Epithelial cell of prostate (primary cell): ENCODE measurements around the gene ASF1B.

ENCODE experiments used
- DNase-seq: peaks from one replicate; pipeline ENCODE4 v3.0.0-alpha.2; 2011; ENCODE audit warnings: low read depth, low spot score
- H3K27ac ChIP-seq: fragments of 450-650 bp; 2 replicates; pipeline ENCODE4 v1.5.1; 2017; ENCODE audit warnings: mild to moderate bottlenecking

The ASF1B gene

DNA sequence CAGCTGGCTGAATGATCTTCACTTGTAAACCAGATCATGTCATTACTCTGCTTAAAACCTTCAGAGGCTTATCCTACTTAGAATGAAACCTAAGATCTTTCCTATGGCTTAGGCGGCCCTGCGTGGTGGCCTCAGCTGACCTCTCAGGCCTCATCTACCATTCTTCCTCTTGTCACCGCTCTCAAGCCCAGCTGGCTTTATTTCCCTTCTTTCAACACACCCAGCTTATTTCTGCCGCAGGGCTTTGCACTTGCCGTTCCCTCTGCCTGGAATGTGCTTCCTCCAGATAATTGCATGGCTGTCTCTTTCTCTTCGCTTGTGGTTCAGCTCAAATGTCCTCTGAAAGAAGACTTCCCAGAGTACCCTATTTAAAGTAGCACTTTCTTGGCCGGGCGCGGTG, 3.6 kb upstream of the ASF1B start:
- no peak overlapping the region for H3K27ac ChIP-seq
- no peak for DNase-seq

DNA sequence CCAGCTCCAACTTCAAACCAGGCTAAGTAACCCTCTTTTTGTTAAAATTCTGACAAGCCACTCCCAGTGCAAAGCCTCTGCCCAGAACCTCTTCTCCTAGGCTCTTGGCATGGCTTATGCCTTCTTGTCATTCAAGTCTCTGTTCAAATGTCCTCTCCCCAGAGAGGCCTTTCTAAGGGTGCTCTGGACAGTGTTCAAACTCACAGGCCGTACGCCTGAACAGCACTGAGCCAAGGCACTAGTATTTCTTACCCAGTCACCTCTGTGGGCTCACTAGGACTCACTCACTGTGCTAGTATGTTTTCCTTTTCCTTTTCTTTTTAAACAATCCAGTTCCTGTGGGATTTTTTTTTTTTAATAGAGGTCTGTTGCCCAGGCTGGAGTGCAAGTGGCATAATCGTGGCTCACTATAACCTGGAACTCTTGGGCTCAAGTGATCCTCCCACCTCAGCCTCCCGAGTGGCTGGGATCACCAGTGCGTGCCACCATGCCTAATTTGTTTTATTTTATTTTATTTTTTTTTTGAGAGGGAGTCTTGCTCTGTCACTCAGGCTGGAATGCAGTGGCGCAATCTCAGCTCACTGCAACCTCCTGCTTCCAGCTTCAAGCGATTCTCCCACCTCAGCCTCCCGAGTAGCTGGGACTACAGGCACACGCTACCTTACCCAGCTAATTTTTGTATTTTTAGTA, 2.3 kb upstream of the ASF1B start:
- H3K27ac ChIP-seq = peak overlapping the region; percentile 88
- no peak for DNase-seq

DNA sequence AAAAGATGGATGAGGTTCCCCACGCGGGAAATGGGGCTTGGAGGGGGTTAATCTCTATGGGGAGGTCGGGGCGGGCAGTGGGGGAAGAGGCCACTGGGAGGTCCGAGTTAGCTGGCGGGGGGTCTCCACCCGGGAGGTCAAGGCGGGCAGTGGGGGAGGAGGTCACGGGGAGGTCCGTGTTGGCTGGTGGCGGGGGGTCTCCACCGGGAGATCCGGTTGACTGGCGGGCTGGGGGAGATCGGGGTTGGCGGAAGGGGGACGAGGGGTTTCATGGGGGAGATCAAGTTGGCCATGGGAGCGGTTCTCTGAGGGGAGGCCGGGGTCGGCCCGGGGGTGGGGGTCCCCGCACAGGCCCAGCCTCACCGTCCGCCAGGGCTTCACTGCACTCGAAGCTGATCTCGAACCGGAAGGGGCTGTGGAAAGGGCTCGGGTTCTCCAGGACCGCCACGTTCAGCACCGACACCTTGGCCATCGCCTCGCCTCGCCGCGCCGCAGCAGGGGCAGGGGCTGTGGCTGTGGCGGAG, 342 bp downstream of the ASF1B start:
- H3K27ac ChIP-seq = no peak overlapping the region
- DNase-seq = no peak

DNA sequence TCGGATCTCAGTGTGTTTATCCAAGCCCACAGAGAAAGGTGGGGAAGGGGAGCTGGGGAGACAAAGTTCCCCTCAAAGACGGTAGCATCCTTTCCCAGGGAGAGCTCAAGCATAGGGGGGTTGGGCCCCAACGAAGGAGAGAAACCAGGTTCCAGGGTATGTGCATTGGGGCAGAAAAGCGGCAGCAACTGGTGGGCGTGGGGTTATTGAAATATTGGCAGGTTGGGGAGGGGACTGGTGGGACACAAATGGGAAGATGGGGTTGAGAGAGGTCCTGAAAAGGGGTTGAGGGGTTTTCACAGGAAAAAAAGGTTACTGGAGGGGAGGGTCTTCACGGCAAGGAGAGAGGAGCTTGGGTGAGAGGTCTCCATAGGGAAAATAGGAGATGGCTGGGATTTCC, 1.0 kb downstream of the ASF1B start:
- H3K27ac ChIP-seq = no peak overlapping the region
- no peak for DNase-seq

DNA sequence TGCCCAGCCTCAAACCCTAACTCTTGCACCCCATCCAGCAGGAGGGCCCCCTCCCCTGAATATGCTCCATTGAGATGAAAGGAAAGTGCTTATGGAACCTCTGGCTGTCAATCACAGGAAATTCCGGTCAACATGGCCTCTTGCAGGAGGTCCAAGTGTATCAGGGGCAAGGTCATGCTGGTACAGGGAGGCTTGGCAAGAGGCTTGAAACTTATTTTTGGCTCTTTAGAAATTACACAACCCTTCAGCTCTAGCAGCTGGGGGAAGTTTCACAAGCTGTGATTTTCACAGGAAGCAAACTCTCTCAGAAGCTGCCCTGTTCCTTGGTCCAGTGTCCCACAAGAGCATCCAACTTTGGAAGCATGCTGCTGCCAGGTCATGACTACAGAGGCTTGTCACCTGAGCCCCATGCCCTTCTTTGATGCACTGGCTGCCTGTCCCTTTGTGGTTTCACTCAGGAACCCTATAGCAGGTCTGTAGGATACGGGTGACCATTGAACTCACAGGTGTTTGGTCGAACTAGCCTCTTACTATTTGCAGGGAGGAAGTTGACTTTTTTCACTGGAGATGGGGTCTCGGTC, 8.4 kb downstream of the ASF1B start:
- DNase-seq = no peak
- H3K27ac ChIP-seq = no peak overlapping the region

GRCh38 chr19:14127176-14127575, 9.2 kb downstream of the ASF1B start:
- DNase-seq = no peak
- no peak overlapping the region for H3K27ac ChIP-seq

DNA sequence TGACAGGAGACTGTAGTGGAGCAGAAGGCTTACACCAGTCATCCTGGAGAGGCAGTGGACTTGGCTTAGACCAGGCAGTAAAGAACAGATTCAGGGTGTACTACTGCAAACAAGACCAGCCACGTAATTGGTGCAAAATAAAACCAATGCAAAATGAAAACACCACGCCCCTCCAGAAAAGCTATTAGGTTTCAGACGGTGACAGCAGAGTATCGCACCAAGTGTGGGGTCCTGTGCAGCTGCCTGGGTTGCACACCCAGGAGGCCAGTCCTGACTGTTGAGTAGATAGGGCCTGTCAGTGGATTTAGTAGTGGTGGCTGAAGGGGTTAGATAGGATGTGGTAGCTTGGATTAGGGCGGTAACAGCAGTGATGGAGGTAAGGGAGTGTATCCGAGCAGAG, 13.5 kb downstream of the ASF1B start:
- DNase-seq = no peak
- no peak overlapping the region for H3K27ac ChIP-seq

- no peak for DNase-seq
- no peak overlapping the region for H3K27ac ChIP-seq
Observed at GRCh38 chr19:14120497-14120780, 15.9 kb downstream of the ASF1B start.

- H3K27ac ChIP-seq = no peak overlapping the region
- no peak for DNase-seq
Observed at GRCh38 chr19:14119644-14120496, 16.5 kb downstream of the ASF1B start.

- peak overlapping the region; percentile 81 for H3K27ac ChIP-seq
- no peak for DNase-seq
Observed at GRCh38 chr19:14119146-14119545, 17.2 kb downstream of the ASF1B start.

DNA sequence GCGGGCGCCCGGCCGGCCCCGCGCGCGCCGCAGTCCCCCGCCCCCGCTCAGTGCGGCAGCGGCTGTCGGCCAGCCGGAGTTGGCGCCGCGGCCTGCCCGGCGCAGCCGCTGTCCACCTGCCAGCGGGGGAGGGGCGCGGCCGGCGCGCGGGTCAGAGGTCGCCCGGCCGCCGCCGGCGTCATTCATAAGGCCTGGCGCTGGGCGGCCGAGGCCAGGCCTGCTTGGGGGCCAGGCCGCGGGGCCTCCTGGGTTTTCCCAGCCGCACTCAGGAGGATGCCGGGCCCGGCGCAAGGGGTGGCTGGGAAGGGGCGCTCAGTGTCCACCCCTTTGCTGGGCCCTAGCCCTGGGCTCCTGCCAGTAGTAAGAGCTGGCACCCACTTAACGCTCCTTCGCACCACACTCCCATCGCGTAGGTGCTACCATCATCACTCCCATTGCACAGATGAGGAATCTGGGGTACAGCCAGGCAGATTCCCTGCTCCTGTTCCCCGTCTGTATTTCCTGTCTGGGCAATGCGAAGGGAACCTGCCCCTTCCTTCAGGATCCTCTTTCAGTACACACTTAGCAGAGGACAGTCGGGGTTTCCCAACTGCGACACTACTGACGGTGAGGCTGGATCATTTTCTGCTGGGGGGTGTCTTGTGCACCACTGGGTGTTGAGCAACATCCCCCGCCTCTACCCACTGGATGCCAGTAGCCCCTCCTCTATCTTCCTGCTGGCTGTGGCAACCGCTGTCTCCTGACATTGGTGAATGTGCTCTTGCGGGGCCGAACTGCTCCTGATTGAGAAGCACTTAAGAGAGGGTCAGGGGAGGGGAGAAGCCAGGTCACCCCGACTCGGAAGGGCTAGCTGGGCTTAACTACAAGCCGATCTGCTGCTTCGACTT, 18.0 kb downstream of the ASF1B start:
- H3K27ac ChIP-seq = peak overlapping the region; percentile 81
- DNase-seq = no peak

- peak; percentile 97 for DNase-seq
- peak within 1 kb of the TSS; percentile 81 for H3K27ac ChIP-seq
Observed at GRCh38 chr19:14117668-14118164, 18.7 kb downstream of the ASF1B start, which contains the start of gene PRKACA. TSS of gene PRKACA (minus strand) at chr19:14117762. CDS start at chr19:14117547, 215 bp downstream.

GRCh38 chr19:14116918-14117578, 19.3 kb downstream of the ASF1B start:
- DNase-seq = no peak
- no peak overlapping the region for H3K27ac ChIP-seq

- no peak for DNase-seq
- H3K27ac ChIP-seq = no peak overlapping the region
Observed at GRCh38 chr19:14116525-14116917, 19.9 kb downstream of the ASF1B start.

DNA sequence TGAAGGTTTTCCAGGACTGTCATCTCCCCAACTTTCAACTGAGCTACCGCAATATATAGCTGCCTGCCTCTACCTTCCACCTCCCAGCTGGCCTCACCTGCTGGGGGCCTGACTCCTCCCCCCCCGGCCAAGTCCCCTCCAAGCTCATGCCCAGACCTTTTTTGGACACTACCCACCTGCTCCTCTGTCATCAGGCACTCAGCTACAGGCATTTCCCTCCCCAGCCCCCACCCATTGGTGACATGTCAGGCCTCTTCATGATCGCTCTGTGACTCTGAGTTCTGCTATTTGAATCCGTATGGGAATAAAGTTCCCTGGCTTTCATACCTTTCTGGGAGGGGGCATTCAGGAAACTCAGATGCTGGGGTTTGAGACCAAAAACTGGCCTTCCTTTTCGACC, 20.6 kb downstream of the ASF1B start:
- DNase-seq = no peak
- H3K27ac ChIP-seq = no peak overlapping the region

- H3K27ac ChIP-seq = no peak overlapping the region
- DNase-seq = no peak
Observed at GRCh38 chr19:14114854-14115253, 21.5 kb downstream of the ASF1B start.

- no peak overlapping the region for H3K27ac ChIP-seq
- no peak for DNase-seq
Observed at GRCh38 chr19:14114439-14114838, 21.9 kb downstream of the ASF1B start.

DNA sequence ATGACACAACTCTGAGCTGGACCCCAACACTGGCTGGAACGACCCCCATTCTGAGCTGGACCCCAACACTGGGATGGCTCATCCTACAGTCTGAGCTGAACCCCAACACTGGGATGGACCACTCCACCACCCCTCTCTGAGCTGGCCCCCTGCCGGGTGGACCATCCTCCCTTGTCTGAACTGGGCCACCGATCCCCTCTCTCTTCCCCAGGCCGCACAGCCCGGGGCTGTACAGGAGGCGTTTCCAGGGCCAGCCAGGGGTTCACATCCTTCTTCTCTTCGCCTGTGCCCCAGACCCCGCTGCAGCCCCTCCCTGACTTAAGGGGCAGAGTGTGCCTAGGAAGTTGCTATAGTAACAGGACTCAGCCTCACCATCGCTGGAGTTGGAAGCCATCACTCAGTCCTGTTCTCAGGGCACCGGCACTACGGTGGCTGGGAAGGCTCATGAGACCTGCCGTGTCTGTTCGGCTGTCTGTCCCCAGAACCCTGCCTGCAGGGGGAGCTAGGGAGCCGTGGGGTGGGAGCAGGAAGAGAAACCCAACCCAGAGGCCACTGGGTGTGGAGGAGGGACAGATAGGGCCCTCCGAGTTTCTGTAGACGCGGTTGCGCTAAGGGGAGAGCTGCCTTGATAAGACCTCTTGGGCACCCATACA, 22.5 kb downstream of the ASF1B start:
- DNase-seq = no peak
- H3K27ac ChIP-seq = no peak overlapping the region

DNA sequence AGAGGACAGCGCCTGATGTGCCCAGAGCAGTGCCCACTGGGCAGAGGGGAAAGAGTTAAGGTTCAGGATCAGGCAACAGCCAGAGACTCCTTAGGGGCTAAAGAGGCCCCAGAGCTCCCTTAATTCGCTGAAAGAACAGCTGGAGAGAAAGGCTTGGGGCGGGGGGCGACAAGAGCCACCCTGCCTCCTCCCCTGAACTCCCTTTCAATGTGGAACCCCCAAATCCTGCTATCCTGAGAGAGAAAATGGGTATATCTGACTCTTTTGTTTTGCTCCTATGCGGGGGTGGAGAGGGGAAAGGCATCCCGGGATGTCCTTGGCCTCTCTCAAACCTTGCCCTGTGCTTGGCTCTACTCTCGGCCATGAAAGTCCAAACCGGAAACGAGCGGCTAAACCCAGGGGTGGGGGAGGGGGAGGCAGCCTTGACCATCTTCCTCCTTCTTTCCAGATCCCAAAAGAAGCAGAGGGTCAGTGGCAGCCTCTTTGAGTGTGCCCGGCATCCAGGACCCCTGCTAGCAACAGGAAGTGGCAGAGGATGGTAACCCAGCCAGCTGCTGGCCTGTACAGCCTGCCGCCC, 23.5 kb downstream of the ASF1B start:
- no peak for DNase-seq
- H3K27ac ChIP-seq = no peak overlapping the region
